Upper lobe of left lung (tissue), 4 donors: ENCODE measurements around the gene TNS1.

Source experiments
- POLR2A ChIP-seq, 4 donors: fragments of 450-650 bp; IDR thresholded peaks; one replicate each; pipeline ENCODE4 v1.5.1; 2016 to 2017; ENCODE audit warnings: antibody characterized with exemption in 4 of 4, mild to moderate bottlenecking in 2 of 4
- TF ChIP-seq, protein P1 (sequence below), 6 experiments: fragments of 450-650 bp in 4 of 6; fragments of 200-600 bp in 2 of 6; sonication (generic) in 2 of 6; IDR thresholded peaks; one replicate each; pipeline ENCODE4 v1.5.1; 2016 to 2019; ENCODE audit warnings: antibody characterized with exemption in 6 of 6

GRCh38 chr2:218039171-218039570 is 36.4 kb upstream of the TNS1 start:
- TF ChIP-seq, protein P1, sequence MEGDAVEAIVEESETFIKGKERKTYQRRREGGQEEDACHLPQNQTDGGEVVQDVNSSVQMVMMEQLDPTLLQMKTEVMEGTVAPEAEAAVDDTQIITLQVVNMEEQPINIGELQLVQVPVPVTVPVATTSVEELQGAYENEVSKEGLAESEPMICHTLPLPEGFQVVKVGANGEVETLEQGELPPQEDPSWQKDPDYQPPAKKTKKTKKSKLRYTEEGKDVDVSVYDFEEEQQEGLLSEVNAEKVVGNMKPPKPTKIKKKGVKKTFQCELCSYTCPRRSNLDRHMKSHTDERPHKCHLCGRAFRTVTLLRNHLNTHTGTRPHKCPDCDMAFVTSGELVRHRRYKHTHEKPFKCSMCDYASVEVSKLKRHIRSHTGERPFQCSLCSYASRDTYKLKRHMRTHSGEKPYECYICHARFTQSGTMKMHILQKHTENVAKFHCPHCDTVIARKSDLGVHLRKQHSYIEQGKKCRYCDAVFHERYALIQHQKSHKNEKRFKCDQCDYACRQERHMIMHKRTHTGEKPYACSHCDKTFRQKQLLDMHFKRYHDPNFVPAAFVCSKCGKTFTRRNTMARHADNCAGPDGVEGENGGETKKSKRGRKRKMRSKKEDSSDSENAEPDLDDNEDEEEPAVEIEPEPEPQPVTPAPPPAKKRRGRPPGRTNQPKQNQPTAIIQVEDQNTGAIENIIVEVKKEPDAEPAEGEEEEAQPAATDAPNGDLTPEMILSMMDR (IDR thresholded peaks at IDR 0.05): no peak
- no peak for TF ChIP-seq POLR2A (IDR thresholded peaks at IDR 0.05)
